Keratinocyte (primary cell): ENCODE data around the gene RHOT1.

ENCODE experiments used
- EZH2 ChIP-seq: IDR thresholded peaks from one replicate; pipeline ENCODE4 v1.6.1; 2012; ENCODE audit warnings: inconsistent platforms, mild to moderate bottlenecking, low read length, moderate library complexity
- TF ChIP-seq, protein P1 (sequence below), 3 experiments: IDR thresholded peaks in 1 of 3; conservative IDR thresholded peaks in 1 of 3; optimal IDR thresholded peaks in 1 of 3; 2 replicates in 2 of 3; 3 replicates in 1 of 3; pipeline versions ENCODE3 to v1.5.1; 2011; ENCODE audit warnings: low read length in 3 of 3, mild to moderate bottlenecking in 3 of 3, moderate library complexity in 2 of 3, control low read depth in 1 of 3, inconsistent platforms in 1 of 3; ENCODE audit not compliant: insufficient read depth in 2 of 3; ENCODE audit errors: extremely low read depth in 1 of 3

DNA sequence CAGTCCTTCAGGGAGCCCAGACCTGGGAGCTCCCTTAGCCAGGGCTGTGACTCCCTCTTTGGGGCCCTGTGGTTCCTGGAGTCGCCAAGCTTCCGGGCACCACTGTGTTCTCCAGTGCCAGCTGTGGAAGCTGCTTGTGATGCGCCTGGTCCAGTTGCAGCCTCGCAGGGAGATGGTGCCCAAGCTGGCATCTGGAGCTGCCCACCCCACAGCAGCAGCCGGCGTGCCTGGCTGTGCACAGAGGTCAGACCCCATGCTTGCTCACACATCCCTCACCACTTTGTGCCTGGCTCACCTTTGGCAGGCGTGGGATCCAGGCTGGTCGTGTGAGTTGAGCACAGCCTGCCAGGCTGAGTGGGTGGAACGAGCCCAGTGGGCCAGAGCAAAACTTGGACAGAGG lies 18.2 kb downstream of the RHOT1 start:
- TF ChIP-seq, protein P1, sequence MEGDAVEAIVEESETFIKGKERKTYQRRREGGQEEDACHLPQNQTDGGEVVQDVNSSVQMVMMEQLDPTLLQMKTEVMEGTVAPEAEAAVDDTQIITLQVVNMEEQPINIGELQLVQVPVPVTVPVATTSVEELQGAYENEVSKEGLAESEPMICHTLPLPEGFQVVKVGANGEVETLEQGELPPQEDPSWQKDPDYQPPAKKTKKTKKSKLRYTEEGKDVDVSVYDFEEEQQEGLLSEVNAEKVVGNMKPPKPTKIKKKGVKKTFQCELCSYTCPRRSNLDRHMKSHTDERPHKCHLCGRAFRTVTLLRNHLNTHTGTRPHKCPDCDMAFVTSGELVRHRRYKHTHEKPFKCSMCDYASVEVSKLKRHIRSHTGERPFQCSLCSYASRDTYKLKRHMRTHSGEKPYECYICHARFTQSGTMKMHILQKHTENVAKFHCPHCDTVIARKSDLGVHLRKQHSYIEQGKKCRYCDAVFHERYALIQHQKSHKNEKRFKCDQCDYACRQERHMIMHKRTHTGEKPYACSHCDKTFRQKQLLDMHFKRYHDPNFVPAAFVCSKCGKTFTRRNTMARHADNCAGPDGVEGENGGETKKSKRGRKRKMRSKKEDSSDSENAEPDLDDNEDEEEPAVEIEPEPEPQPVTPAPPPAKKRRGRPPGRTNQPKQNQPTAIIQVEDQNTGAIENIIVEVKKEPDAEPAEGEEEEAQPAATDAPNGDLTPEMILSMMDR (optimal IDR thresholded peaks at IDR 0.05 in 1 of 3, IDR thresholded peaks at IDR 0.05 in 1 of 3, conservative IDR thresholded peaks at IDR 0.05 in 1 of 3; ENCODE audit: extremely low read depth in 1 of 3, insufficient read depth in 2 of 3, low read length in 3 of 3), result no peak
- TF ChIP-seq EZH2, result no peak
